NCI-H748 treated with DMSO at 0.1 percent for 48 hours (cell line): ENCODE data around the gene POU2F2.

Experiments
- DNase-seq: peaks from one replicate; lab custom pipeline; 2025; lab: John Stamatoyannopoulos, UW

POU2F2 gene

GRCh38 chr19:42099336-42099925 is 32.8 kb downstream of the POU2F2 start:
- no peak for DNase-seq

- DNase-seq = no peak
Measured at GRCh38 chr19:42098781-42099180, 33.5 kb downstream of the POU2F2 start.

- no peak for DNase-seq
Measured at GRCh38 chr19:42097461-42097860, 34.8 kb downstream of the POU2F2 start.

GRCh38 chr19:42096255-42096837 is 35.9 kb downstream of the POU2F2 start:
- DNase-seq = no peak

- DNase-seq = no peak
Measured at GRCh38 chr19:42095814-42096230, 36.4 kb downstream of the POU2F2 start.

- no peak for DNase-seq
Measured at GRCh38 chr19:42095142-42095813, 37.0 kb downstream of the POU2F2 start.

- DNase-seq = no peak
Measured at GRCh38 chr19:42093926-42094325, 38.3 kb downstream of the POU2F2 start.

- DNase-seq = no peak
Measured at GRCh38 chr19:42093505-42093904, 38.7 kb downstream of the POU2F2 start.

- no peak for DNase-seq
Measured at GRCh38 chr19:42092350-42092749, 39.9 kb downstream of the POU2F2 start.

GRCh38 chr19:42091742-42092141 is 40.5 kb downstream of the POU2F2 start:
- no peak for DNase-seq

GRCh38 chr19:42091300-42091699 is 40.9 kb downstream of the POU2F2 start:
- no peak for DNase-seq

GRCh38 chr19:42090672-42091071 is 41.6 kb downstream of the POU2F2 start:
- no peak for DNase-seq

- no peak for DNase-seq
Measured at GRCh38 chr19:42089772-42090171, 42.5 kb downstream of the POU2F2 start.

- no peak for DNase-seq
Measured at GRCh38 chr19:42089191-42089750, 43.0 kb downstream of the POU2F2 start.

- DNase-seq = no peak
Measured at GRCh38 chr19:42088471-42089190, 43.6 kb downstream of the POU2F2 start.

GRCh38 chr19:42086770-42087550 is 45.3 kb downstream of the POU2F2 start:
- no peak for DNase-seq

- DNase-seq = no peak
Measured at GRCh38 chr19:42086188-42086736, 46.0 kb downstream of the POU2F2 start.

- no peak for DNase-seq
Measured at GRCh38 chr19:42083537-42083936, 48.7 kb downstream of the POU2F2 start.

GRCh38 chr19:42081584-42082203 is 50.6 kb downstream of the POU2F2 start:
- no peak for DNase-seq

- no peak for DNase-seq
Measured at GRCh38 chr19:42080764-42081375, 51.4 kb downstream of the POU2F2 start.
